GM18870 (cell line): Measurements from ENCODE around the gene ZEB2.

Experiments
- ATAC-seq: cut with Tn5 transposase; IDR thresholded peaks from one replicate; pipeline ENCODE4 v1.9.1; 2021; ENCODE audit warnings: moderate library complexity; ENCODE audit not compliant: unreplicated experiment

Gene ZEB2

DNA sequence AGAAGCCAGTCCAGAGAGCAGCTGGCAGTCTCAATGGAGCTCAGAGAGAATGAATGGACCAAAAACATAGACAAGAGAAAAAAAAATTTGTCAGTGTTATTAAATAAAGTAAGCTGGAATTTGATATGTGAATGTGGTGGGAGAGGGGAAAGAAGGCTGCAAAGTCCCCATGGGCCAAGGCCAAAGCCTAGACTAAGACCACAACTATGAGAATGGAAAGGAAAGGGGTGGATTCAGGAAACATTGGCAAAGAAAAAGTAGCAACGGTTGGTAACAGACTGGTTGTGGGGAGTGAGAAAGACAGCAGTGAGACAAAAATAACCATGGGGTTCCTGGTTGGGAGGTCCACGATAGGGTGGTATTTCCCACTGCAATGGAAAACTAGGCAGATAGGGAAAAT, 47.0 kb downstream of the ZEB2 start:
- no peak for ATAC-seq

DNA sequence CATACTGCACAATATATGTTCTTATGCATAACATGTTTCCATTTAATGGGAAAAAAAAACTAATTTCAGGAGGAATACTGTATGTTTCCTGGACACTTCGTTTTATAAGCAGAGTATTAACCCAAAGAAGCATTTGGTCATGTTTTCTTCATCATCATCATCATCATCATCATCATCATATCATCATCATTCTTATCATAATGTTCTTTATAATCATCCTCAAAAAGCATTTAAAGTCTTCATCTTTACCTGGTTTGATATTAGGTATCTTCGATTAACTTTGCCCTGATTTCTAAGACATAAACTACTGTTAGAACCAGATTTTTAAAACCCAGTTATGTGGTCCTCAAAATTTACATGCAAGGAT, 47.9 kb downstream of the ZEB2 start:
- ATAC-seq = no peak

DNA sequence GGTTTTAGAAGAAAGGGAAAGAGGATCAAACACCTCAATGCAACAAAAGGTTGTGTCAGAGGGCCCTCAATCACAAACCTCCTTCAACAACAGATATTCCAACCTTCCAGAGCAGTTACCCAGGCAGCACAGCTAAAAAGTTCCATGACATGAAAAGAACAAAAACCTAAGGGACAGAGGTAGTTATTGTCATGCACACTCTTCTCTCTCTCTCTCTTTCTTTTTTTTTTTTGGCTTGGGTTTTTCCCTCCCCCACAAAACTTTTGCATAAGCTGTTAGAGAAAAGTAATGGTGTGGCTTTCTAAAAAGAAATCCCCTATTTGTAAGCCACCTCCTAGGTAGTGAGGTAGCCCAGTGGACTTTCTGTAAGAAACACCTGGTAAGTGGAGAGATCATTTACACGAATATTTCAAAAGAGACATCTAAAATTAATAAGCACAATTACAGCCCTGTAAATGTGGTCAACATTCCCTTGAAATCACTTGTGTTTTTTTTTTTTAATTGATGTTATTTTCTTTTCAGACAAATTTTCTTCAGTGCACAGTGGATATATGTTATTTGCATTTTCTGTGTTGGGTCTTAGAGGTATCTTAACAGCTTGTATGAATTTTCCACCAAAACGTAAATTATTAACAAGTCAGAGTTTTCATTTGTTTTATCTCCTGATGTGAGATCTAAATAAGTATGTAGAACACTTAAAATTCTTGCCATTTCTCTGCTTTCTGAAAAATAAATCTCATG, 48.4 kb downstream of the ZEB2 start:
- ATAC-seq = peak; percentile 83

DNA sequence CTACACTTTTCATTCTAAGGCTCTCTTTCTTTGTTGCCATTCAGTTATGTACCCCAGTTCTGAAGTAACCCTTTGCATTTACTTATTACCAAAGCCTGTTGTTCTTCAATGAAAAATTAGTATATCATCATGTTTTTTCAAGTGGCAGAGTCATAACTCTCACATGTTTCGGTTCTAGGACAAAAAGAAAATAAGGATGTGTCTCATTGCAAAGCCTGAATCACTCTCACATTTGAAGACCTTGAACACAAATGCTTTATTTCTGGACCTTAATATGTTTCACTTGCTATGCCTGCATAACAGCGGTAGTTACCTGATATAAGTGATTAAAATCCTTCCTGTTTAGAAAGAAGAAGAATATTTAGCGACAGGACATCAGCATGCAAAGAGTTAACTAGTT, 49.1 kb downstream of the ZEB2 start:
- ATAC-seq = no peak

DNA sequence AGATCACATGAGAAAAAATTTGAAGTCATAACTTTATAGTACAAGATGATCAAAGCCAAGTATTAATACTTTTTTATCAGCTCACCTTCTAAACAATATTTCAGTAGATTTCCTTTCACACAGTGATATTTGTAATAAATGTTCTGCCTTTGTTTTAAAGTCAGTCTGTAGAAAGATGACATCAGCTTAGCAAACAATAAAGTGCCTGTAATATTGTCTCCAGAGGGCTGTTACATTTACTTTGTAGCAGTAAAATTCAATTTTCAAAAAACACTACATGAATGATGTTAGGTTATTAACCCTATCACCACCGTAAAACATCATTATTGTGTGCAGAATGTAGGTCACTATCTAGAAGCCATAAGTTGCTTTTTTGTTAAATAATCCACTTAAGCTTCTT, 49.6 kb downstream of the ZEB2 start:
- no peak for ATAC-seq

DNA sequence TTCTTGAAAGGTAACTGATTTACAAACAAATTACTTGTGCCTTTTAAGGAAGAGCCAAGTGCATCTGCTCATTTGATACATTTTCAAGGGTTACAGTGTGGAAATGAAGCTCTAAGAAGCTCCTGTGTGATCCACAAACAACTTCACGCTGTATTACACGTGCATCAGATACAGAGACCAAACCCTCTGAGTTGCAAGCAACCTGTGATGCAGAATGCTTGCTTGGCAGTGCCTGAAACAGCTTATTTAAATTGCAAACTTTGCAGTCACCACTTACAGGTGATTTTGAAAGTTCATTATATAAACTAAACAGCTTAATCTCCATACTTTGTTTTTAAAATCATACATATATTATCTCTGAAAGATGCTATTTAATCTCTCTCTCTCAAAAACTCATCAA, 50.1 kb downstream of the ZEB2 start:
- no peak for ATAC-seq

DNA sequence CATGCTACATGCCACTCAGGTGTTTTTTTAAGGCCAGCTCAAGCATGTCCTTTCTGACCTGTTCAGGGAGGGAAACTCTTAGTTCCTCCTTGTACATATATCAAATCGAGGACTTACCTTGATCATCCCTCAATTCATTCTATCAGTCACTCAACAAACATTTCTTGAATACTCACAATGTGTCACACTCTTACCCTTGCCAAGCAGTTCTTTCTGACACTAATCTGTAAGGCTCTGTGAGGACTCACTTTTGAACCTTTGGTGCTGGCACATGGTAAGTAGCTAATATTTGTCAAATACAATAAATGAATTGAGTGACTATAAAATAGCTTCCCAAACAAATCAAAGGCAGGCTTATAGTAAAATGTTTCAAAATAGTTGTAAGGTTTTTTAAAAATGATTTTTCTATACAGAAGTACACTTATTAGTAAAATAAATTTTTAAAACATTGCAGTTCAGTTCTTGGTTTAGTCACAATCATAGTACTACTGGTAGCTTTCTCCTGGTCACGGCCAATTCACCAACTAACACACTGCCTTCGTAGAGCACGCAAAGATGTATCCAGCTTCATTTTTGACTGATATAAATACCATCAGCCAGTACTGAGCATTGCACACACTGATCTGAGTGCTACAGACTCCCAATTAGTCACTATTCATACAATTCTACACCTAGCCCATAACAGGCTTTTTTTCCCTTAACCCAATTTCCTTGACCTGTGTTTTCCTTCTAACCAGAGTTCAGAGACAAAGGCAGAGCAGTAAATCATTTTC, 50.9 kb downstream of the ZEB2 start:
- ATAC-seq = no peak

DNA sequence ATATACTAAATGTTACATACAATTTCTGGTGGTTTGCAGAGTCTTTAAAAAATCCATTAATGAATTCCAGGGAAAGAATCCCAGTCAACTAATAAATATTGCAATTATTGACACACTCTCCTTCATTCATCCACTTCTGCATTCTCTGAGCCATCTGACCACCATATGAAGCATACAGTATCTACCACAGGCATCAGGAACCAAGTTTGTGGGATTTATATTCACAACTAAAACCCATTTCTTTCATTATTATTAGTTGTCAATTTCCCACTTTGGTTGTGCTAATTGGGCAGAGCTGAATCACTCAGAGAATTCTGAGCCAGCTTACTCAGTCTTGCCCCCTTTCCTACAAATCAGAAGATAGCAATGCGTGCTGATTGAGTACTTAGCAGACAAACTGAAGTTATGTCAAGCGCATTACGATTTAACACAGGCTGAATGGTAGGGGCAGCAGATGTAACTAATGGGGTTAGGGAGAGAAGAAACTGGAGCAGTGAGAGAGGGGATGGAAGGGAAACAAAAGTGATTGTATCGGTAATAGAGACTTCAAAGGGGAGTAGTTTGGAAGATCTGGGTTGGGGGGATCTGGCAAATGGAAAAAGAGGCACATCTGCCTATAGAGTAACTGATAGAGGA, 52.3 kb downstream of the ZEB2 start:
- no peak for ATAC-seq

DNA sequence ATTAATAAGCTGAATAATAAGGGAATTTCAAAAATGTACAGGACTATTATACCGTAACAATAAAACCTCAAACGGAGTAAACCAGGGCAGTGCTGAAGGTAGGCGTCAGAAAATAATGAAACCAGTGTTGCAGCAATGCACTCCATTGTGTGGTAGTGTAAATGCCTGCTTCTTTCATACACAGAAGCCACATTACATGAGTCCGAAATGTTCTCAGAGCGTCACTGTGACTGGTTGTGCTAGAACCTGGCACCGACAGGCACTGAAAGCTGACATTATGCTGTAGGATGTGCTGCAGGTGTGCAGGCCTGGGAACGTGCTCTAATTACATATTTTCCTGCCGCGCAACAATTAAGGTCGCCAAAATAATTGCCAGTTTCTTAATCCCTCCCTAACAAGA, 53.3 kb downstream of the ZEB2 start:
- no peak for ATAC-seq

DNA sequence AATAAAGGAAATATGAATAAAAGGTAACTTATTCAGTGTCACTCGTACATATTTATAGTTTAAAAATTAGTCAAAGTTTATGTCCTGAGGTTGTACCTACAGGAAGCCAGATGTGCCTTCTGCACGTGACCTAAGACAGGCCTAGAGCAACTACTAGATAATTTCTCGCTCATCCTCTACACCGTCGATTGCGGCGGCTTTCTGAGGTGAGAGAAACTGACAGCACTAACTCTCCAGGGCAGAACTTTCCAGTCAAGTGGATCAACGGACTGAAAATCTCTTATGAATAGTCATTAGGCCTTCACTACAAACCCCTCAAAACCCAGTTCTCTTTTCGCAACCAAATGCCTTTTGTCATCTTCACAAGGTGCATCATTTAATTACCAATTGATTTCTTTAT, 54.2 kb downstream of the ZEB2 start:
- no peak for ATAC-seq

DNA sequence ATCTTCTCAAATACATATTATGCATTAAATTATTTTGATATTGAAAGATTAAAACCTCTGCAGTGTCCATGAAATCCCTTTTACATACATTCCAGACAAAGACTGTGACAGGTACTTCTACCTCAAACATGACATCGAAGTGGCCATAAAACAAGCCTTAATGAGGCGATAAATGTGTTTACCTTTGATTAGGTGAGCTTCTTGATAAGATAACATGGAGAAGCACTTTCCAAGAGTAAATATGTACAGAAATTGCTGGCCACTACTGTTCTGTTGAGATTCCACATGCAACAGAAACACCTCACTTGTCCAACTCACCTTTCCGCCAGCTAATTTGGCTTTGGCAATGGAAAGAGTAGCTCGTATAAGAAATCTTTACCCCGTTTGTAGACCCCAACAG, 55.2 kb downstream of the ZEB2 start:
- no peak for ATAC-seq

DNA sequence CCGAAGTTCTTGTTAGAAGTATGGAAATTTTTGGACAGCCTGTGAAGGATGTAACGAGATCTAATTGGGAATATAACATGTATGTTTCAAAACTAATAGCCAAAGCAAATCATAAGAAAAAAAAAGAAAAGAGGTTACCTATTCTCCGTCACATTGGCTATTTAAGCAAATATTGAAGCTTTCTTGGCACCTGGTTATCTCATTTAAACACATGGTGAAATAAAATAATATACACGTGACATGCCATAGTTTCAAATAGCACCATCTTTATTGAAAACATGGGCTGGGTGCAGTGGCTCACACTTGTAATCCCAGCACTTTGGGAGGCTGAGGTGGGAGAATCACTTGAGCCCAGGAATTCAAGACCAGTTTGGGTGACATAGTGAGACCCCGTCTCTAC, 56.7 kb downstream of the ZEB2 start:
- no peak for ATAC-seq

DNA sequence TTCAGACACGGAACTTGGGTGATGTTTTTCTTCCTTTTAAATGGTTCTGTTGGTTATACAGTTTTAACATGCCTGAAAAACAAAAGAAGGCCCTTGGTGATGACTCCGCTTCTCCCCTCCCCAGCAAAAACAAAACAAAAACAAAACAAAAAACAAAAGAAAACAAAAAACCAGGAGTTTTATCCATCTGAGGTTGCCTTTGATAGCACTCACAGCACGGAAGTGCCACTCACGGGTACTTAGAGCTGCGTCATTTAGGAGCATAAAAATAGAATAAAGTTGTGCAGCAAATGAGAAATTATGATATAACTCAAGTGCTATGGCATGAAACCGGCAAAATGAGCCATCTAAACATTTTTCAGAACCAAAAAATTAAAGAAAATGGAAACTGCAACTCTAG, 57.7 kb downstream of the ZEB2 start:
- no peak for ATAC-seq

DNA sequence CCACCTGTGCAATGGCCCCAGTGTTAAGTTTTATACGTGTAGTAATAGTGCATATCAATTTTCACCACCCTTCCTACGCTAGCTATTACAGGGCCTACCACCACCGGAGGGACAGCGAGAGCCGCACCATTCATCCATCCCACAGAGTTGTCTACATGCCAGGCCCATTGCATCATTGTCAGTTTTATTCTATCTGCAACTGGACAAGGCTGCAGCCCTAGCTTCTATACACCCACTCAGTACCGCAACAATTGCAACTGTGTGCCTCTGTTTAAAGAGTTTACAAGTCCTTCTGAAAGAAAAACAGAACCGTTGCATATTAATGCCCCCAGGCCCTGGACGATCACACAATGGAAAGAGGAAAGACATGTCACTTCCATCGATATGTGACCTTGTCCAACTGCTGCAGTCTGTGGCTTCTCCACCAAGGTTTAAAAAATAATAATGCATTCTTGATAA, 58.6 kb downstream of the ZEB2 start:
- no peak for ATAC-seq

DNA sequence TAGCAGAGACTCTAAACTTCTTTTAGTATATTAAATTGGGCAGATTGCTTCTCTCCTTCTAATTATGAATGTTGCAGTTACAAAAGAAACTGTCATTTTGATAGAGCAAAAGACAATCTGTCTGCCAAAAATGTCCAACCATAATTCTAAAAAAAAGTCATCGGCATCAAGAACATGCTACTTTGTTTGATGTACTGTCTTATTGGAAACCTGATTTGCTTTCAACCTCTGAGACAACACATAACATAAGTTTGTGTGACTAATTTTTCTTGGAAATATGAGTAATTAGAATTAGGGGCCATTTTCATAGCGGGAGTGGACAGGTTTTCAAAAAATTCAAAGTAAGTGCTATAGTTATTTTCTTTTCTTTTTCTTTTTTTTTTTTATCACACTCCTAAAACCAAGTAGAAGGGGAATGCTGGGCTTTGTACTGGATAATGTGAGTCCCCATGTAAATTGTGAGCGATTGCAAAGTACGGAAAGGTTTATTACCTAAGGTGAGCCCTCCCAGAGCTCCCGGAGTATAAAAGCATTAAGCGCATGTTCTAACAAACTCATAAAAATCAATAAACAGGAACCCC, 59.1 kb downstream of the ZEB2 start:
- no peak for ATAC-seq

DNA sequence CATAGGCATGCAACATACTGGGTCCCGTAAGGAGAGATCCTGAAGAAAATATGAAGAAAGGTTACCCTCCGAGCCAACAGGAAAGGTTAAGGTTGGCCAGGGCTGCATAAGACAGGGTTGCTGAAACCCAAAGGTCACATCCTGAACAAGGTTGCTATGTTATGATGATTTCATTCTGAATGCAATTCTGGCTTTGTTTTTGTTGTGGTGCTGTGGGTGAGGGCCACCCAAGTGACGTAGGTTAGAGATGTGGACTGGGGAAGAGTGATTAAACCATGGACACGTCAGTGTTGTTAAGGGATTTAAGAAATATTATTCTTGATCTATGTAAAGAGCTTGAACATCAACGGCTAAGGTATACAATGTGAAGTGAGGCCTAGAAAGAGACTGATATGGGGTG, 60.0 kb downstream of the ZEB2 start:
- no peak for ATAC-seq

DNA sequence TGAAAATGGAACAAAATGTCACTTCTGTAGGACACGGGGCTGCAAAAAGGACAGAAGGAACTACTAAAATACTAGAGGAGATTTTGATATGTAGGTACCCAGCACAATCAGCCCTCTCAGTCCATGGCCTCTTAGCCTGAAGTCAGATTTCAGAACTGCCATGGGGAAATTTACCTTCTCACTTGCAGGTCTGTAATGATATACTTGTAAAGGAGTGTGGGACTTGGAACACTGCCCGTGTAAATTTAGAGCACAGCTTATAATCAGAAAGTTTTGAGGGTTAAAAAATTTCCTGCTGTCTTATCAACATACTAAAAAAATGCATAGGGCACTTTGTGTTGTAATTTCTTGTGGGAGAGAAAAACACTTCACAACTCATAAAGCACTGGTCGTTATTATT, 60.6 kb downstream of the ZEB2 start:
- ATAC-seq = no peak

DNA sequence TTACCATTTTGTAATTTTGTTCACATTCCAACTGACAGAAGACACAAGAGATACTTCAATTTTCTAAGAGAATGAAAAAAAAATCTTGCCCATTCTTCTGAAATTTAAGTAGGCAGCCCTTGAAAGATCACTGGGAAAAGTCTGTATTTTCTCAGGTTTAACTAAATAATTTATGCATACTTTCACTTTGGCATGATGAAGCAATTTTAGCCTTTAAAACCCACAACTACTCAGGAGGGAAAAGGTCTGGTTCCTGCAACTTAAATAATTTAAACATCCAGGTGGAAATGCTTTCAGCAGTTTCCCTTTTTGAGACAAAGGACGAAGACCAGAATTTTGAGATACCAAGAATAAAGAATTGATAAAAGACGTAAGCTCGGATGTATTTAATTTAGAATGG, 61.4 kb downstream of the ZEB2 start:
- ATAC-seq = no peak

DNA sequence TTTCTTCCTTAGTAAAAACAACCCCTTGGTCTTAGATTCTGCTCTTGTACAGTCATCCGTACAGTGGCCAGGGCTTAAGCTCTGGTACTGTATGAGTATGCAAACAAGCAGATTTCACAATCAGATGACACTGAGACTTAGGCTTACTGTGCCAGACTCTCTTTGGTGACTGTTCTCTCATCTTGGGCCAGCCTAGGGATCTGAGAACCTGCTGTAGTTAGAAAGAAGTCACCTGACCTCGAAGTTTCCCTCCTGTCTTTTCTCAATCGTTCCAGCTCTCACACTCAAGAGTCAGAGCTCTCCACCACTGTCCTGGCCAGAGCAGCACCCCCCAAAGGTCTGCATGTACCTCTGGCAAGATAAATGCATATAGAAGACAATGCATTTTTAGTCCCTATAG, 63.2 kb downstream of the ZEB2 start:
- peak; percentile 75 for ATAC-seq

DNA sequence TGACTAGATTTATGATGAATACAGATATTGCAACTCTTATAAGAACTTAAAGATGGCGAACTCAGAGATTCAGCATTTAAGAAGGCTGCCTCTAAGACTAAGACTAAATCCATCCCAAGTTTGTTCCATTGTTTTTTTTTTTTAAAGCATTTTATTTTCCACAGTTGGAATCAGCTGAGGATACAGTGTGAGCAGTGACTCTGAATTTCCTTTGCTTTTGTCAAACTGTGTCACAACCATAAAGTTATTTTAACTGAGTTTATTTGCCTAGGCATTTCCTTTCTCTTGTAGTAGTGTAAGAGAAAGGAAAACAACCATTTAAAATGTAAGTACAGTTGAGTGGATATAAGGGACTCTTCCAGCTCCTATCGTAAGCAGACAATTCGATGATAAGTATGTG, 63.9 kb downstream of the ZEB2 start:
- no peak for ATAC-seq

DNA sequence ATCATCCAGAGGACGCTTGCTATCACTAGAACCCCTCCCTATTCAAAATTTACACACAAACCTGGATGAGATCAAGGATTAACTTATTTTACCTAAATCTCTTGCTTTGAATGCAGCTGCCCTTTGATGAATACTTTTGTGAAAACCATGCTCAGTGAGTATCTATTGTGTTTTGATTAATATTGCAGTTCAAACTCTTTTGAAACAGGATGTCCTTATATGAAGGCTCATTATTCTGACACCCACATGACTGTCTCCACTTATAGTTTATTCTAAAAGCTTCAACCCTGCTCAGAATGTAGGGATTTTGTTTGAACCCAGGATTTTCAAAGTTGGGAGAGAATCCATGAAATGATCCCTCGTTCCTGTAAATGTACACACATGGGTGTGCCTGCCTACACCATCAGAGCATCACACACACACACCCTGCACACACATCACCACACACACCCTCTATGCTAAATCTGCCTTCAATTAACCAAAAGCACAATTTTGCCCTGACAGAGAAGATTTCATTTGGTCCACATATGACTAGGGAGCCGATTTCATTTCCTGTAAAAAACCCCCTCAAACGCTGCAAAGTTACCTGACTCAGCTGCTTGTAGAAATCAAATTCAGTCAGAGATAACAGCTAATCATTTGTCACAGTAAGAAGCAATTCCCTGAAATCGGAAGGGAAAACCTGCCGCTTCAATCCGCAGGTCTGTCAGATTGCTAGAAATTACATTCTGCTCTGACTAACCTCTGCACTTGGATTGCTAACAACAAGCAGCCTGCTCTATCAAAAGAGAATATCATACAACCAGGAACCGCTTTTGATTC, 65.2 kb downstream of the ZEB2 start:
- no peak for ATAC-seq
